NCI-H82 treated with DMSO at 0.1 percent for 48 hours (cell line): ENCODE results near the gene ENDOV.

Experiments
- DNase-seq: peaks from one replicate; lab custom pipeline; 2025; ENCODE audit not compliant: unreplicated experiment; lab: John Stamatoyannopoulos, UW

Gene ENDOV

GRCh38 chr17:80430446-80431245, 15.7 kb downstream of the ENDOV start:
- no peak for DNase-seq

- no peak for DNase-seq
Measured at GRCh38 chr17:80431246-80432195, 16.6 kb downstream of the ENDOV start.

GRCh38 chr17:80432350-80432955, 17.5 kb downstream of the ENDOV start:
- DNase-seq = no peak

- no peak for DNase-seq
Measured at GRCh38 chr17:80432961-80433550, 18.1 kb downstream of the ENDOV start.

GRCh38 chr17:80433916-80434666, 19.1 kb downstream of the ENDOV start:
- DNase-seq = no peak

- no peak for DNase-seq
Measured at GRCh38 chr17:80437532-80437931, 22.6 kb downstream of the ENDOV start.

GRCh38 chr17:80438806-80439205, 23.8 kb downstream of the ENDOV start:
- no peak for DNase-seq

GRCh38 chr17:80439499-80439898, 24.5 kb downstream of the ENDOV start:
- DNase-seq = no peak

GRCh38 chr17:80441133-80441578, 26.2 kb downstream of the ENDOV start:
- no peak for DNase-seq

- no peak for DNase-seq
Measured at GRCh38 chr17:80441598-80442322, 26.8 kb downstream of the ENDOV start.

GRCh38 chr17:80442323-80442659, 27.3 kb downstream of the ENDOV start:
- DNase-seq = no peak

GRCh38 chr17:80442764-80443163, 27.8 kb downstream of the ENDOV start:
- no peak for DNase-seq

- no peak for DNase-seq
Measured at GRCh38 chr17:80443498-80443897, 28.5 kb downstream of the ENDOV start.

- DNase-seq = no peak
Measured at GRCh38 chr17:80443916-80444643, 29.1 kb downstream of the ENDOV start.

GRCh38 chr17:80444644-80444979, 29.6 kb downstream of the ENDOV start:
- DNase-seq = no peak

- peak; percentile 13 for DNase-seq
Measured at GRCh38 chr17:80445007-80445725, 30.2 kb downstream of the ENDOV start.

- no peak for DNase-seq
Measured at GRCh38 chr17:80445726-80446110, 30.8 kb downstream of the ENDOV start.

GRCh38 chr17:80446645-80447405, 31.9 kb downstream of the ENDOV start:
- no peak for DNase-seq
